HUES64 (cell line): ENCODE results near the gene KHSRP. TPM values are rescaled to one million over a fixed set of nuclear protein-coding genes. Genes with fewer than 3 reads are reported as not detected.
A peak's percentile ranks its signal among the peaks of the same experiment; 100 is the strongest.

Experiments used
- H3K27ac ChIP-seq: 2 replicates; pipeline ENCODE4 v1.7.0; 2013; ENCODE audit warnings: low read depth, low read length, inconsistent platforms
- H3K27me3 ChIP-seq: 2 replicates; pipeline ENCODE4 v1.6.1; 2013; ENCODE audit warnings: mild to moderate bottlenecking, low read length; ENCODE audit not compliant: insufficient read depth
- H3K36me3 ChIP-seq: 2 replicates; pipeline ENCODE4 v1.6.1; 2013; ENCODE audit warnings: mild to moderate bottlenecking, low read length; ENCODE audit not compliant: insufficient read depth
- H3K4me1 ChIP-seq: 2 replicates; pipeline ENCODE4 v1.6.1; 2013; ENCODE audit warnings: mild to moderate bottlenecking, low read length, moderate library complexity; ENCODE audit not compliant: insufficient read depth
- H3K4me3 ChIP-seq: 2 replicates; pipeline ENCODE4 v1.5.1; 2013; ENCODE audit warnings: mild to moderate bottlenecking, low read length, moderate library complexity
- H3K9ac ChIP-seq: 2 replicates; pipeline ENCODE4 v1.6.1; 2013; ENCODE audit warnings: mild to moderate bottlenecking, low read depth, low read length
- H3K9me3 ChIP-seq: 2 replicates; pipeline ENCODE4 v1.6.1; 2013; ENCODE audit warnings: low read depth, low read length; ENCODE audit not compliant: insufficient read depth
- WGBS: fragments of 150-250, 120-280 bp; methylation state at CpG from one replicate; pipeline ENCODE4 v1.1.7; 2013; ENCODE audit warnings: missing lambda C conversion rate; 5-methylcytosine and 5-hydroxymethylcytosine counted together
- polyA plus RNA-seq, 2 experiments: library from polyadenylated mRNA; stranded (reverse); fragments of 50-300 nt; gene quantifications; one replicate each; pipeline ENCODE4 v1.2.3, GENCODE V29; 2013

The KHSRP gene, protein sequence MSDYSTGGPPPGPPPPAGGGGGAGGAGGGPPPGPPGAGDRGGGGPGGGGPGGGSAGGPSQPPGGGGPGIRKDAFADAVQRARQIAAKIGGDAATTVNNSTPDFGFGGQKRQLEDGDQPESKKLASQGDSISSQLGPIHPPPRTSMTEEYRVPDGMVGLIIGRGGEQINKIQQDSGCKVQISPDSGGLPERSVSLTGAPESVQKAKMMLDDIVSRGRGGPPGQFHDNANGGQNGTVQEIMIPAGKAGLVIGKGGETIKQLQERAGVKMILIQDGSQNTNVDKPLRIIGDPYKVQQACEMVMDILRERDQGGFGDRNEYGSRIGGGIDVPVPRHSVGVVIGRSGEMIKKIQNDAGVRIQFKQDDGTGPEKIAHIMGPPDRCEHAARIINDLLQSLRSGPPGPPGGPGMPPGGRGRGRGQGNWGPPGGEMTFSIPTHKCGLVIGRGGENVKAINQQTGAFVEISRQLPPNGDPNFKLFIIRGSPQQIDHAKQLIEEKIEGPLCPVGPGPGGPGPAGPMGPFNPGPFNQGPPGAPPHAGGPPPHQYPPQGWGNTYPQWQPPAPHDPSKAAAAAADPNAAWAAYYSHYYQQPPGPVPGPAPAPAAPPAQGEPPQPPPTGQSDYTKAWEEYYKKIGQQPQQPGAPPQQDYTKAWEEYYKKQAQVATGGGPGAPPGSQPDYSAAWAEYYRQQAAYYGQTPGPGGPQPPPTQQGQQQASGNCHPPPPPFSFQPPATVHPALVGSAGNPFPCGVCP
- polyA plus RNA-seq (2013, experiment 1 of 2), result 408 TPM
- 409 TPM for polyA plus RNA-seq (2013, experiment 2 of 2)

GRCh38 chr19:6424195-6424938, at the start of gene KHSRP:
KHSRP (minus strand) TSS chr19:6424811; CDS start chr19:6424701, 110 bp downstream.
- Histone ChIP-seq H3K9me3 (peaks cover 5% of the 10 kb centered on the region; the same call in 1 of the 2 replicates), H3K4me1 (no peaks in the 10 kb centered on the region), H3K4me3 (peak within 1 kb of the TSS; percentile 92), H3K36me3 (peaks cover 36% of the 10 kb centered on the region), H3K9ac (peak within 1 kb of the TSS; percentile 69), H3K27ac (peak within 1 kb of the TSS; percentile 73), H3K27me3 (peaks cover under 1% of the 10 kb centered on the region; the same call in 1 of the 2 replicates)
- under 1% methylated on average over 112 of the region's 114 CpGs for WGBS

GRCh38 chr19:6473647-6474046, 49.0 kb upstream of the KHSRP start:
- Histone ChIP-seq H3K27ac (no peak overlapping the region), H3K4me3 (no peak overlapping the region), H3K9me3 (no peaks in the 10 kb centered on the region), H3K27me3 (peaks cover 26% of the 10 kb centered on the region), H3K4me1 (no peaks in the 10 kb centered on the region), H3K36me3 (no peaks in the 10 kb centered on the region), H3K9ac (no peak overlapping the region)
- WGBS, result 77% methylated on average over 9 of the region's 9 CpGs

GRCh38 chr19:6472713-6473112, 48.1 kb upstream of the KHSRP start:
- H3K27me3 ChIP-seq, result peaks cover 26% of the 10 kb centered on the region
- no peak overlapping the region for H3K4me3 ChIP-seq
- H3K9me3 ChIP-seq, result no peaks in the 10 kb centered on the region
- H3K4me1 ChIP-seq, result no peaks in the 10 kb centered on the region
- WGBS, result 73% methylated on average over 4 of the region's 4 CpGs
- peaks cover 5% of the 10 kb centered on the region; the same call in 1 of the 2 replicates for H3K36me3 ChIP-seq
- no peak overlapping the region for H3K9ac ChIP-seq
- H3K27ac ChIP-seq, result no peak overlapping the region

- no peaks in the 10 kb centered on the region for H3K4me1 ChIP-seq
- peaks cover 20% of the 10 kb centered on the region for H3K27me3 ChIP-seq
- no peak overlapping the region for H3K9ac ChIP-seq
- no peak overlapping the region for H3K27ac ChIP-seq
- H3K4me3 ChIP-seq, result no peak overlapping the region
- H3K9me3 ChIP-seq, result no peaks in the 10 kb centered on the region
- H3K36me3 ChIP-seq, result peaks cover 11% of the 10 kb centered on the region; the same call in 1 of the 2 replicates
- WGBS, result 87% methylated on average over 14 of the region's 14 CpGs
Observed at GRCh38 chr19:6471076-6471475, 46.5 kb upstream of the KHSRP start.

DNA sequence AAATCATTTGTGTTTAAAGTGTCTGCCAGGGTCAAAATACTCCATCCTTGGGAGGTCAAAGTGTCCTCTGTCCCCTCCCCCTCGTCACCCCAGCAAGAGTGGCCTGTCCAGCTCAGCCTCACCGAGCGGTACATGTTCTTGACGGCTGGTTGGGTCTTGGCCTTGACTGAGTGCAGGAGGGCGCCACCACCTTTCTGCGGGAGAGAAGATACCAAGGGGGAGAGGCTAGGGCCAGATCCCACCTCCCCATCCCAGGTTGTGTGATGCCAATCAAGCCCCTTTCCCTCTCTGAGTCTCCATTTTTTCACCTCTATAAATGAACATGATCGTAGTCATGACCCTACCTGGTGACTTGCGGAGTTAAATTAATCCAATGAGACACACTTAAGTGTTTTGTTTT, 45.6 kb upstream of the KHSRP start:
- 76% methylated on average over 8 of the region's 8 CpGs for WGBS
- H3K9ac ChIP-seq, result no peak overlapping the region
- no peak overlapping the region for H3K4me3 ChIP-seq
- H3K27me3 ChIP-seq, result peaks cover 12% of the 10 kb centered on the region
- H3K27ac ChIP-seq, result no peak overlapping the region
- peaks cover 11% of the 10 kb centered on the region; the same call in 1 of the 2 replicates for H3K36me3 ChIP-seq
- H3K9me3 ChIP-seq, result no peaks in the 10 kb centered on the region
- no peaks in the 10 kb centered on the region for H3K4me1 ChIP-seq

DNA sequence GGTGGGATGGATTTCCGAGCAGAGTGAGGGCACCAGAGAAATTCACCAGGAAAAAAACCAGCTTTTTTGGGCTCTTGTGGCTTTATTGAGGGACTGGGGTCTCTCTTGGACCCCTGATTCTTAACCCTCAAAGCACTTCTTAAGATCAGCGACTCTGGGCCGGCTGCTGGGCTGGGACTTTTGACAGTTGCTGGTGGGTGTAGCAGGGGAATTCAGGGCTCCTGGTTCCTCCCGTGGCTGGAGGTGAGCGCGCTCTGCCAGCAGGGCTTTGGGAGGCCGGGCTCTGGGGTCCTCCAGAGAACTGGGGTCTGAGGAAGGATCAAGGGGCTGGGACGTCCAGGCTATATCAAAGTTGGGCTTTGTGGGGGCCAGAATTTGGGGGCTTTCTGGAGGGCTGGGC, 42.8 kb upstream of the KHSRP start:
- Histone ChIP-seq H3K27me3 (peaks cover 21% of the 10 kb centered on the region), H3K9me3 (no peaks in the 10 kb centered on the region), H3K4me1 (no peaks in the 10 kb centered on the region), H3K36me3 (peaks cover 11% of the 10 kb centered on the region; the same call in 1 of the 2 replicates), H3K9ac (no peak overlapping the region), H3K4me3 (no peak overlapping the region), H3K27ac (no peak overlapping the region)
- WGBS, result 85% methylated on average over 8 of the region's 8 CpGs

DNA sequence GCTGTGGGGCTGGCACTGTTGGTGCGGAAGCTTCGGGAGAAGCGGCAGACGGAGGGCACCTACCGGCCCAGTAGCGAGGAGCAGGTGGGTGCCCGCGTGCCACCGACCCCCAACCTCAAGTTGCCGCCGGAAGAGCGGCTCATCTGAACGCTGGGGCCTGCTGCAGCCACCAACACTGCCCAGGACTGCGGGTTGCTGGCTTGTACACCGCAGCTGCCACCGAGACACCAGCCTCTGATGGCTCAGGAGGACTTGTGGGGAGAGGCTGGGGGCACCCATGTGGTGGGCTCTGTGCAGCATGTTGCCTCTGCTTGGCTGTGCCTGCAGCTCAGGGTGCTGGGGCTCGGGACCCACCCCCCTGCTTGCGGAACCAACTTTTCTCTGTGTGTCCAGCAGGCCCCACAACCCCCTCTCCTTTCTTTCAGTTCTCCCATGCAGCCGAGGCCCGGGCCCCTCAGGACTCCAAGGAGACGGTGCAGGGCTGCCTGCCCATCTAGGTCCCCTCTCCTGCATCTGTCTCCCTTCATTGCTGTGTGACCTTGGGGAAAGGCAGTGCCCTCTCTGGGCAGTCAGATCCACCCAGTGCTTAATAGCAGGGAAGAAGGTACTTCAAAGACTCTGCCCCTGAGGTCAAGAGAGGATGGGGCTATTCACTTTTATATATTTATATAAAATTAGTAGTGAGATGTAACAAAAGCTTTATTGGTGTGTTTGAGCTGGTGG, 42.1 kb upstream of the KHSRP start:
- H3K27ac ChIP-seq, result no peak overlapping the region
- 92% methylated on average over 21 of the region's 21 CpGs for WGBS
- H3K4me1 ChIP-seq, result no peaks in the 10 kb centered on the region

GRCh38 chr19:6465663-6466062, 41.1 kb upstream of the KHSRP start:
- H3K36me3 ChIP-seq, result peaks cover 11% of the 10 kb centered on the region; the same call in 1 of the 2 replicates
- no peak overlapping the region for H3K27ac ChIP-seq
- no peaks in the 10 kb centered on the region for H3K4me1 ChIP-seq
- 94% methylated on average over 8 of the region's 8 CpGs for WGBS
- no peak overlapping the region for H3K9ac ChIP-seq
- no peak overlapping the region for H3K4me3 ChIP-seq
- H3K27me3 ChIP-seq, result peaks cover 26% of the 10 kb centered on the region
- no peaks in the 10 kb centered on the region for H3K9me3 ChIP-seq

More for the DNA sequence above, 42.1 kb upstream of the KHSRP start:
- Histone ChIP-seq H3K9me3 (no peaks in the 10 kb centered on the region), H3K9ac (no peak overlapping the region), H3K4me3 (no peak overlapping the region), H3K36me3 (peaks cover 11% of the 10 kb centered on the region; the same call in 1 of the 2 replicates), H3K27me3 (peaks cover 26% of the 10 kb centered on the region)

DNA sequence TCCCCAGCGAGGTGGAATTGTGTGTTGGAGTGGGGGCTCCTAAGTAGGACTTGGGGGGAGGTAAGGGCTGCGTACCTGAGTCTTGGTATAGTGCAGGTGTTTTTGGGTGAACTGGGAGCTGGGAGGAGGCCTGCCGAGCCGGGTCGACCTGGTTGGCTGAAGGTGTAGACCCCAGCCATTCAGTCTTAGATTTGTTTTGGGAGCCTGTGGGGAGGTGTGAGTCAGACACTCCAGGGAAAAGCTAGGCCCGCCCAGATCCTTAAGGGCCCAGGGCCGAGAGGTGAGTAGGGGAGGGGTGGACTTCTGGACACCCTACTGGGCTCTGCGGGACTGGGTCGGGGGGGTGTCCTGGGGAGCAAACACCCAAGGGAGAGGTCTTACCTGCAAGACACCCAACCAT, 40.4 kb upstream of the KHSRP start:
- Histone ChIP-seq H3K9me3 (no peaks in the 10 kb centered on the region), H3K9ac (peak overlapping the region; percentile 58), H3K27me3 (peaks cover 26% of the 10 kb centered on the region), H3K36me3 (peaks cover 11% of the 10 kb centered on the region; the same call in 1 of the 2 replicates), H3K4me3 (peak overlapping the region; percentile 83), H3K4me1 (no peaks in the 10 kb centered on the region), H3K27ac (no peak overlapping the region)
- WGBS, result 44% methylated on average over 9 of the region's 9 CpGs
